GM10248 (cell line): ENCODE data around the gene SALL4.

Experiments
- CTCF ChIA-PET: fragments of 300-600 bp; sonication (Branson Sonifier 250); formaldehyde crosslinking; extraction: SDS; loops from one replicate; lab custom pipeline; 2021; ENCODE audit warnings: antibody characterized with exemption; lab: Yijun Ruan, JAX
- POLR2A ChIA-PET: fragments of 350-650 bp; sonication (Branson Sonifier 250); formaldehyde crosslinking; extraction: SDS; loops from one replicate; lab custom pipeline; 2020; ENCODE audit warnings: antibody characterized with exemption; lab: Yijun Ruan, JAX
- DNase-seq: peaks from one replicate; pipeline ENCODE4 v3.0.0; 2012; ENCODE audit errors: extremely low spot score
- TF ChIP-seq, protein P1 (sequence below): IDR thresholded peaks from 2 replicates; pipeline ENCODE4 v1.5.1; 2012; ENCODE audit warnings: mild to moderate bottlenecking, low read depth; ENCODE audit errors: extremely low read depth, missing control alignments, control extremely low read depth

The SALL4 gene

GRCh38 chr20:51802170-51802751 is at the start of gene SALL4:
Gene SALL4 (minus strand): TSS chr20:51802521. CDS start chr20:51802408, 113 bp downstream.
- ChIA-PET POLR2A (no interaction called here), CTCF (no interaction called here)
- TF ChIP-seq, protein P1, sequence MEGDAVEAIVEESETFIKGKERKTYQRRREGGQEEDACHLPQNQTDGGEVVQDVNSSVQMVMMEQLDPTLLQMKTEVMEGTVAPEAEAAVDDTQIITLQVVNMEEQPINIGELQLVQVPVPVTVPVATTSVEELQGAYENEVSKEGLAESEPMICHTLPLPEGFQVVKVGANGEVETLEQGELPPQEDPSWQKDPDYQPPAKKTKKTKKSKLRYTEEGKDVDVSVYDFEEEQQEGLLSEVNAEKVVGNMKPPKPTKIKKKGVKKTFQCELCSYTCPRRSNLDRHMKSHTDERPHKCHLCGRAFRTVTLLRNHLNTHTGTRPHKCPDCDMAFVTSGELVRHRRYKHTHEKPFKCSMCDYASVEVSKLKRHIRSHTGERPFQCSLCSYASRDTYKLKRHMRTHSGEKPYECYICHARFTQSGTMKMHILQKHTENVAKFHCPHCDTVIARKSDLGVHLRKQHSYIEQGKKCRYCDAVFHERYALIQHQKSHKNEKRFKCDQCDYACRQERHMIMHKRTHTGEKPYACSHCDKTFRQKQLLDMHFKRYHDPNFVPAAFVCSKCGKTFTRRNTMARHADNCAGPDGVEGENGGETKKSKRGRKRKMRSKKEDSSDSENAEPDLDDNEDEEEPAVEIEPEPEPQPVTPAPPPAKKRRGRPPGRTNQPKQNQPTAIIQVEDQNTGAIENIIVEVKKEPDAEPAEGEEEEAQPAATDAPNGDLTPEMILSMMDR = no peak
- DNase-seq = no peak

DNA sequence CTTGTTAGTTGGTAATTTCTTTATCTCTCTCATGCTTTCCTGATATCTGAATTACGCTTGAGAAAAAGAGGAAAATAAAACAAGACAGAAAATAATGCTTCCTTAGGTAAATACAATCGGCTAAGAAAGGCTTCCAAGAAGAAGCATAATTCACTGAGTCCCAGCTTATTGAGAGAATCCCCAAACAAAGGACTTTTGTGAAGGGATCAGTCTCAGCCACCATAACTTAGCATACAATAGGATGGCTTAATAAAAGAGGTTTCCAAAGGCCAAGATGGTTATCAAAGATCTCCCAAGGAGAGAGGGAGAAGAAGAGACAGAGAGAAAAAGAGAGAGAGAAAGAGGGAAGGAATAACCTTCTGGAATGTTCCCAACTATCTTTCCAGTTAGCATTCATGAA is 46.0 kb upstream of the SALL4 start:
- TF ChIP-seq, protein P1 = no peak
- no peak for DNase-seq
- CTCF ChIA-PET = no interaction called here
- POLR2A ChIA-PET = no interaction called here

DNA sequence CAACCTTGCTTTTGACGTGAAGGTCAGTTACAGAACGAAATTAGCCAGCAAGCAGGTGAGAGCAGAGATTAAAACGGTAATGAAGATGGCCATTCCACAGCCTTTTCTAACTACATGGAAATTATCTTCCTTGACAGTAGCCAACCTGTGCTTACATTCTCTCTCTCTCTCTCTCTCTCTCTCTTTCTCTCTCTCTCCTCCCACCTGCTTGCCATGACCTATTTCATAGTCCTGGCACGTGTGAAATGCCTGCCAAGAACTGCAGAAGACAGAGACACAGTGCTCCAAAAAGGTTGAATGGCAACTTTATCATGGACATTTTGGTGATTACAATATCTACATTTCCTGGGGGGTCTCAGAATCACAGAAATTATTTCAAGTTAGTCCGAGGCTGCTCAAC is 38.5 kb upstream of the SALL4 start:
- ChIA-PET POLR2A (no interaction called here), CTCF (no interaction called here)
- TF ChIP-seq, protein P1 = no peak
- DNase-seq = no peak

- TF ChIP-seq, protein P1 = no peak
- ChIA-PET CTCF (no interaction called here), POLR2A (no interaction called here)
Observed at GRCh38 chr20:51837876-51838420, 35.6 kb upstream of the SALL4 start.

DNA sequence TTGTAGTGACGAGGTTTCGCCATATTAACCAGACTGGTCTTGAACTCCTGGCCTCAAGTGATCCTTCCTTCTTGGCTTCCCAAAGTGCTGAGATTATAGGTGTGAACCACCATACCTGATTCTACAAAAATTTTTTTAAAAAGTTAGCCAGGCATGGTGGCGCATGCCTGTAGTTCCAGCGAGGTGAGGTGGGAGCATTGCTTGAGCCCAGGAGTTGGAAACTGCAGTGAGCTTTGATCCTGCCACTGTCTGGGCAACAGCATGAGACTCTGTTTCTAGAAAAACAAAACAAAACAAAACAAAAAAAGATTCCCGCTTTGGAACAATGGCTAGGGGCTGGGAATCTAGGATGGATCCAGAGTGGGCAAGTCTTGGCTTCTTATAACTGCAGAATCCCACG is 35.1 kb upstream of the SALL4 start:
- CTCF ChIA-PET = no interaction called here
- no peak for DNase-seq
- POLR2A ChIA-PET = no interaction called here
- TF ChIP-seq, protein P1 = no peak

More at GRCh38 chr20:51837876-51838420, 35.6 kb upstream of the SALL4 start:
- no peak for DNase-seq

GRCh38 chr20:51833326-51833725 is 31.0 kb upstream of the SALL4 start:
- TF ChIP-seq, protein P1 = no peak
- ChIA-PET POLR2A (no interaction called here), CTCF (no interaction called here)
- no peak for DNase-seq
